ENCODE results near the gene DARS1.
"Not testable (repeated sequence)": the region's sequence is repeated elsewhere in the genome, so short reads cannot be mapped to it uniquely, and the experiment has no call there.

The DARS1 gene

GRCh38 chr2:135962366-135963123, 22.9 kb downstream of the DARS1 start:
- Histone ChIP-seq H3K79me2 (ENCODE audit: insufficient read depth, low read length) (peaks cover 98% of the 10 kb centered on the region), H3K4me3 (ENCODE audit: insufficient read depth, low read length, poor library complexity, severe bottlenecking) (no peak overlapping the region)

GRCh38 chr2:135960656-135961551, 24.5 kb downstream of the DARS1 start:
- no peaks in the 10 kb centered on the region for H3K27me3 ChIP-seq (ENCODE audit: low read length)
- peak overlapping the region; percentile 70 for H3K27ac ChIP-seq (ENCODE audit: low read depth, low read length)
- no peaks in the 10 kb centered on the region for H3K9me3 ChIP-seq (ENCODE audit: insufficient read depth, low read length)
- no peak overlapping the region for H3K4me3 ChIP-seq (ENCODE audit: insufficient read depth, low read length, poor library complexity, severe bottlenecking)
- H3K9me2 ChIP-seq (replicated peaks; ENCODE audit: insufficient read depth, low read length), result no peaks in the 10 kb centered on the region
- peaks cover 7% of the 10 kb centered on the region; the same call in 1 of the 2 replicates for H4K20me1 ChIP-seq (ENCODE audit: low read depth, low read length)
- 0 out of 2 replicates have a peak overlapping the region, but pooled peaks have one; percentile 22 for H3K9ac ChIP-seq (ENCODE audit: low read length)
- H3K79me2 ChIP-seq (ENCODE audit: insufficient read depth, low read length), result peaks cover 96% of the 10 kb centered on the region
- TF ChIP-seq CTCF (IDR thresholded peaks at IDR 0.05; ENCODE audit: insufficient read depth, low read length, poor library complexity, severe bottlenecking) (no peak), EZH2phosphoT487 (conservative IDR thresholded peaks at IDR 0.05; ENCODE audit: low read length) (no peak)
- no peak overlapping the region for H2AFZ ChIP-seq (ENCODE audit: low read depth, low read length, severe bottlenecking)
- H3F3A ChIP-seq (ENCODE audit: insufficient read depth), result peaks cover 43% of the 10 kb centered on the region
- H3K36me3 ChIP-seq (ENCODE audit: low read length), result peaks cover 40% of the 10 kb centered on the region
- peak overlapping the region; percentile 31 for H3K4me2 ChIP-seq (ENCODE audit: low read depth, low read length, poor library complexity, severe bottlenecking)

More at GRCh38 chr2:135962366-135963123, 22.9 kb downstream of the DARS1 start:
- H3K9me3 ChIP-seq (ENCODE audit: insufficient read depth, low read length), result no peaks in the 10 kb centered on the region
- no peaks in the 10 kb centered on the region for H3K27me3 ChIP-seq (ENCODE audit: low read length)
- peak overlapping the region; percentile 70 for H3K27ac ChIP-seq (ENCODE audit: low read depth, low read length)
- no peak for TF ChIP-seq EZH2phosphoT487 (conservative IDR thresholded peaks at IDR 0.05; ENCODE audit: low read length)
- no peak for TF ChIP-seq CTCF (IDR thresholded peaks at IDR 0.05; ENCODE audit: insufficient read depth, low read length, poor library complexity, severe bottlenecking)
- H3K9ac ChIP-seq (ENCODE audit: low read length), result peak overlapping the region; percentile 12; the same call in 1 of the 2 replicates
- peaks cover 48% of the 10 kb centered on the region for H3F3A ChIP-seq (ENCODE audit: insufficient read depth)
- H2AFZ ChIP-seq (ENCODE audit: low read depth, low read length, severe bottlenecking), result no peak overlapping the region
- peaks cover 7% of the 10 kb centered on the region; the same call in 1 of the 2 replicates for H4K20me1 ChIP-seq (ENCODE audit: low read depth, low read length)
- peaks cover 42% of the 10 kb centered on the region for H3K36me3 ChIP-seq (ENCODE audit: low read length)
- no peaks in the 10 kb centered on the region for H3K9me2 ChIP-seq (replicated peaks; ENCODE audit: insufficient read depth, low read length)
- H3K4me2 ChIP-seq (ENCODE audit: low read depth, low read length, poor library complexity, severe bottlenecking), result peak overlapping the region; percentile 31

- no peak for TF ChIP-seq EZH2phosphoT487 (conservative IDR thresholded peaks at IDR 0.05; ENCODE audit: low read length)
- TF ChIP-seq CTCF (IDR thresholded peaks at IDR 0.05; ENCODE audit: insufficient read depth, low read length, poor library complexity, severe bottlenecking), result no peak
- Histone ChIP-seq H3K9me2 (replicated peaks; ENCODE audit: insufficient read depth, low read length) (no peaks in the 10 kb centered on the region), H3K36me3 (ENCODE audit: low read length) (peaks cover 38% of the 10 kb centered on the region), H3K27ac (ENCODE audit: low read depth, low read length) (peak overlapping the region; percentile 70), H3F3A (ENCODE audit: insufficient read depth) (peaks cover 41% of the 10 kb centered on the region), H3K27me3 (ENCODE audit: low read length) (no peaks in the 10 kb centered on the region), H2AFZ (ENCODE audit: low read depth, low read length, severe bottlenecking) (no peak overlapping the region), H3K9ac (ENCODE audit: low read length) (no peak overlapping the region), H3K79me2 (ENCODE audit: insufficient read depth, low read length) (peaks cover 95% of the 10 kb centered on the region), H4K20me1 (ENCODE audit: low read depth, low read length) (peaks cover 7% of the 10 kb centered on the region; the same call in 1 of the 2 replicates), H3K9me3 (ENCODE audit: insufficient read depth, low read length) (no peaks in the 10 kb centered on the region), H3K4me2 (ENCODE audit: low read depth, low read length, poor library complexity, severe bottlenecking) (peak overlapping the region; percentile 31), H3K4me3 (ENCODE audit: insufficient read depth, low read length, poor library complexity, severe bottlenecking) (no peak overlapping the region)
Measured at GRCh38 chr2:135960150-135960549, 25.3 kb downstream of the DARS1 start.

GRCh38 chr2:135958927-135959326, 26.5 kb downstream of the DARS1 start:
- peaks cover 96% of the 10 kb centered on the region for H3K79me2 ChIP-seq (ENCODE audit: insufficient read depth, low read length)
- not testable (repeated sequence) for H3K27me3 ChIP-seq (ENCODE audit: low read length)
- peaks cover 48% of the 10 kb centered on the region for H3K36me3 ChIP-seq (ENCODE audit: low read length)

More at GRCh38 chr2:135958927-135959326, 26.5 kb downstream of the DARS1 start:
- H3F3A ChIP-seq (ENCODE audit: insufficient read depth), result peaks cover 33% of the 10 kb centered on the region
- not testable (repeated sequence) for H3K4me2 ChIP-seq (ENCODE audit: low read depth, low read length, poor library complexity, severe bottlenecking); H3K9me3 ChIP-seq (ENCODE audit: insufficient read depth, low read length); H3K4me3 ChIP-seq (ENCODE audit: insufficient read depth, low read length, poor library complexity, severe bottlenecking); H3K27ac ChIP-seq (ENCODE audit: low read depth, low read length); H2AFZ ChIP-seq (ENCODE audit: low read depth, low read length, severe bottlenecking); H4K20me1 ChIP-seq (ENCODE audit: low read depth, low read length); H3K9me2 ChIP-seq (replicated peaks; ENCODE audit: insufficient read depth, low read length); H3K9ac ChIP-seq (ENCODE audit: low read length)

All from SU-DHL-6 (cell line).